ENCODE results near the gene KDM4E.
"Not testable (repeated sequence)": the region's sequence is repeated elsewhere in the genome, so short reads cannot be mapped to it uniquely, and the experiment has no call there.

KDM4E gene

DNA sequence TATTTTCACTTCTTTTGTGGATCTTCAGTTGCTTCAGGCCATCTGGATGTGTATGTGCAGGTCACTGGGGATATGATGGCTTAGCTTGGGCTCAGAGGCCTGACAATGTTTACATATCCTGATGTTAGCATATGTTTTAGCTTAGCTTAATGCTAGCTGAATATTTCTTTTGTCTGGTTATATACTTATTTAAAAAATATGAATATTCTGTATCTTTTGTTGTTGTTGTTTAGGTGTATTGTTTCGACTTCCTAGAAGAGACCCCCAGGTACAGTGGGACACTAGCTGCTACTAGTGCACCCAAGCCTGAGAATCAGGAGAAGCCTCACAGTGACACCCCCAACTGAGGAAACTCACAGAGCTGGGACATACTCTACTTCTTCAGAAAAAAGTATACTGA, at the start of gene KDM4E:
Gene KDM4E, plus strand, starts transcription at position 301 of the 400 bp plus-strand sequence. CDS start 300 bp downstream, outside the sequence.
- in situ Hi-C loops (cut with HindIII; ENCODE audit: low sequenced_read_pairs) = no loop called here

DNA sequence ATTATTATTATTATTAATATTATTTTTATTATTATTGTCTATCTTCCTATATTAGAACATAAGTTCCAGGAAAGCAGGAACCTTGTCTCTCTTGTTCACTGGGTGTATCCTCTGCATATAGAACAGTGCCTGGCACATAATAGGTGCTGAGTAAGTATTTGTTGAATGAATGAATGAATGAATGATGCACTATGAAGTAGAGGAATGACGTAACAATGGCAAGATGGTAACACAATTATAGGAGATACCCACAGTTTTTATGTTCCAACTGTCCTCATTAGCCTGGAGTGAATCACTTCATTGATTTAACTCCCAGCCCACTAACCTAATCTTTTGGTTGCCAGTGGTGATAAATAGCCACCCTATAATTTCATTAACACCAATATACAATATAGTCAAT, 49.5 kb upstream of the KDM4E start:
- in situ Hi-C loops (cut with HindIII; ENCODE audit: low sequenced_read_pairs) = no loop called here

GRCh38 chr11:94987378-94987777, 37.7 kb upstream of the KDM4E start:
- in situ Hi-C loops (cut with HindIII; ENCODE audit: low sequenced_read_pairs) = no loop called here

DNA sequence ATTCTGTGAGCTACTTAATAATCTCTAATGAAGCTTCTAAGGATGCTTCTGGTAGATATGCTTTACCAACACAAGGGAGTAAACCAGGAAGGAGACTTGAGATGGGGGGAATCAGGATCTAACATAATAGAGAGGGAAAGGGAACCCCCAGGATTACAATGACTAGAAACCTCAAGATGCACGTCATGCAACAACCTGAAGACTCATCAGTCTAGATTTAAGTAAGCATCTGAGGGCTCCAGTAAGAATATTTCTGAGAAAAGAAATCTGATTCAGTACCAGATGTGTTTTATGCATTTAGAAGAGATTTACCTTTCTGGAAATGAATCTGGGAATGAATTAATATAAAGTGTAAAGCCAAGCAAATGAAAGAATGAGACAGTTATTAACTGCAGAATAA, 36.3 kb upstream of the KDM4E start:
- in situ Hi-C loops (cut with HindIII; ENCODE audit: low sequenced_read_pairs) = no loop called here

- in situ Hi-C loops (cut with HindIII; ENCODE audit: low sequenced_read_pairs) = no loop called here
Observed at GRCh38 chr11:94993400-94993943, 31.6 kb upstream of the KDM4E start.

GRCh38 chr11:94997437-94997836, 27.6 kb upstream of the KDM4E start:
- in situ Hi-C loops (cut with HindIII; ENCODE audit: low sequenced_read_pairs) = no loop called here

DNA sequence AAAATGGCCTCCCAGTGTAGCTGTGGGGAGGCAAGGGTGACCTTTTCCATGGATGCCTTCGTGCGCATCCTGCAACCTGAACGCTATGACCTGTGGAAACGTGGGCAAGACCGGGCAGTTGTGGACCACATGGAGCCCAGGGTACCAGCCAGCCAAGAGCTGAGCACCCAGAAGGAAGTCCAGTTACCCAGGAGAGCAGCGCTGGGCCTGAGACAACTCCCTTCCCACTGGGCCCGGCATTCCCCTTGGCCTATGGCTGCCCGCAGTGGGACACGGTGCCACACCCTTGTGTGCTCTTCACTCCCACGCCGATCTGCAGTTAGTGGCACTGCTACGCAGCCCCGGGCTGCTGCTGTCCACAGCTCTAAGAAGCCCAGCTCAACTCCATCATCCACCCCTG, 26.8 kb upstream of the KDM4E start:
- in situ Hi-C loops (cut with HindIII; ENCODE audit: low sequenced_read_pairs) = no loop called here

- in situ Hi-C loops (cut with HindIII; ENCODE audit: low sequenced_read_pairs) = no loop called here
Observed at GRCh38 chr11:95003716-95004115, 21.3 kb upstream of the KDM4E start.

GRCh38 chr11:95005642-95006041, 19.4 kb upstream of the KDM4E start:
- in situ Hi-C loops (cut with HindIII; ENCODE audit: low sequenced_read_pairs) = no loop called here

DNA sequence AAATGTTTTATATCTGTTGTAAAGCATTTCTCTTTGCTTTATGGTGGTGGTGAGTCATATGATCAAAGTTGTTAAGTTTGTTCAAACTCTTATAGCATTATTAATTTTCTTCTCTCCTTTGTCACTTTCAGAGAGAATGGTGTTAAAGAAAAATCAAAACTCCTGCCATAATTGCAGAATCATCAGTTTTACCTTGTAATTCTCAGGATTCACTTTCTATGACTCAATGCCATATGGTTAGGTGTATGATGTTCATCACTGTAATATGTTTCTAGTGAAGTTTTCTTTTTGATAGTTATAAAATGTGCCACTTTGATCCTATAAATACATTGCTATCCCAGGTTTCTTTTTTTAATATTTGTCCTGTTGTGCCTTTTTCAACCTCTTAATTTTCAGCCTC, 13.7 kb upstream of the KDM4E start:
- in situ Hi-C loops (cut with HindIII; ENCODE audit: low sequenced_read_pairs) = no loop called here

DNA sequence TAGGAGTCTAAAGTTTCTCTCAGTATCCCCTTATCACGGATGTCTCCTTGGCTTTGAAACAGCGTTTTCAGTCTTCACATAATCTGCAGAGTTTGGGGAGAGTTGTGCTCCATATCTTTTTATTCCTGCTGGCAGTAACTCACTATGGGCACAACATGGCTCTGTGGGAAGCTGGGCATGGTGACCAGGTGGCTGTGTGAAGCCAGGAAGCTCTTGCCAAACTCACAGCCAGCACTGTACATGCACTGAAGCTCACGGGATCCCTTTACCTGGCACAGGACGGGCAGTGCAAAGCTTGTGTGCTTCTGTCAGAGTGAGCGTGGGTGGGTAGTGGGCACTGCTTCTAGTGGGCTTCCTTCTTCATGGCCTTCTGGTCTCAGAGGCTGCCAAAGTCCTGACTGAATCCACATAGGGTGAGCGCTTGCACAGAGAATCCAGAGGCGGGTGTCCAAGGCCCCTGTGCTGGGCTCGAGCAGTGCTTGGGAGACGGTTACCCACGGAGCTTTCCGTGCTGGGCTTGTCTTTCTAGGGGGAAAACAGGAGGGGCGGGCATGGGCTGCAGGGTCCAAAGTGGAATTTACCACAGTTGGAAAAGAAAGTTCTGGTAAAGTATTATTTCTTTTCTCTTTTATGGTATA, 10.8 kb upstream of the KDM4E start:
- in situ Hi-C loops (cut with HindIII; ENCODE audit: low sequenced_read_pairs) = no loop called here

DNA sequence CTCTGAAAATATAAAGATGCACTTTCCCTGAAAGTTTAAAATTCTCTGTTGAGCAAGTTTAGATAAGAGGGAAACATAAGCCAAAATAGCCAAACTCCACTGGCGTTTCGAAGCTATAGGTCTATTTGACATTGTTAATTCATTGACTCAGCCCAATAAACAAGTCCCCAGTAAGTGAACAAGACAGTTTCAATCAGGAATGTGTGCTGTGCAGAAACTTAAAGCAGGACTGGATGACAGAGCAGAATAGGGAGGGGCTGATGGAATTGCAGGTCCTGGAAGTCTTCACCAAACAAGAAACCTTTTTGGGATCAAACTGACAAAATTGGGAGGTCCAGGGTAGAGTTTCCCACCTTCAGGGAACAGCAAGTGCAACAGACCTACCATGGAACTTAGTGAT, 8.9 kb upstream of the KDM4E start:
- in situ Hi-C loops (cut with HindIII; ENCODE audit: low sequenced_read_pairs) = no loop called here

- in situ Hi-C loops (cut with HindIII; ENCODE audit: low sequenced_read_pairs) = not testable (repeated sequence)
Observed at GRCh38 chr11:95021468-95021867, 3.6 kb upstream of the KDM4E start.

GRCh38 chr11:95025594-95025993, 536 bp downstream of the KDM4E start:
- in situ Hi-C loops (cut with HindIII; ENCODE audit: low sequenced_read_pairs) = not testable (repeated sequence)

DNA sequence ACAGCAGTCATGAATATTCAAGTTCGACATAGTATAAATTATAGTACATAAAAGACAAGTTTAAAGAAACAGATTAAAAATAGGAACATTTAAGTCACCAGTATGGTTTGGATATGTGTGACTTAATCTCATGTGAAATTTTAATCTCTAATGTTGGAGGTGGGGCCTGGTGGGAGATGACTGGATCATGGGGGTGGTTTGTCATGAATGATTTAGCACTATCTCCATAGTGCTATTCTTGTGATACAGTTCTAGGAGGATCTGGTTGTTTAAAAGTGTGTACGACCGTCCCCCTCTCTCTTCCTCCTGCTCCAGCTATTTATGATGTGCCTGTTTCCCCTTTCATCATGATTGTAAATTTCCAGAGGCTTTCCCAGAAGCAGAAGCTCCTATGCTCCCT, 3.3 kb downstream of the KDM4E start:
- in situ Hi-C loops (cut with HindIII; ENCODE audit: low sequenced_read_pairs) = no loop called here

GRCh38 chr11:95033051-95033450, 8.0 kb downstream of the KDM4E start:
- in situ Hi-C loops (cut with HindIII; ENCODE audit: low sequenced_read_pairs) = no loop called here

GRCh38 chr11:95035316-95035715, 10.3 kb downstream of the KDM4E start:
- in situ Hi-C loops (cut with HindIII; ENCODE audit: low sequenced_read_pairs) = no loop called here

DNA sequence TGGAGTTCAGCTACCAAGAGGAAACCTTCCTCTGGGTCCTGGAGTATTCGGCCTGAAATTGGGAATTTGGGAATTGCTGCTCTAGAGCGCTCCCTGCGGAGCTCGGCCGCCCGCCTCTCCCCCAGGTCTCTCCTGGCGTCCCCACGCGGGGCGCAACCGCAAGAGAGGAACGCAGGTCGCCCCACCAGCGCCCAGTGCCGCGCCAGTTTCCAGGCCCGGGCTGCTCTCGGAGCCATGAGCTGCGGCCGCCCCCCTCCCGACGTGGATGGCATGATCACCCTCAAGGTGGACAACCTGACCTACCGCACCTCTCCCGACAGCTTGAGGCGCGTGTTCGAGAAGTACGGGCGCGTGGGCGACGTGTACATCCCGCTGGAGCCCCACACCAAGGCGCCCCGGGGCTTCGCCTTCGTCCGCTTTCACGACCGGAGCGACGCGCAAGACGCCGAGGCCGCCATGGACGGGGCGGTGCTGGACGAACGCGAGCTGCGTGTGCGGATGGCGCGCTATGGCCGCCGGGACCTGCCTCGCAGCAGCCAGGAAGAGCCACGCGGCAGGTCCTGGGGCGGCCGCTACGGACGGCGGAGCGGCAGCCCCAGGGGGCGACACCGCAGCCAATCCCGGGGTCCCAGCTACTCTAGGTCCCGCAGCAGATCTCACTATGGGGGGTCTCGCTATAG, 12.4 kb downstream of the KDM4E start:
- in situ Hi-C loops (cut with HindIII; ENCODE audit: low sequenced_read_pairs) = not testable (repeated sequence)

GRCh38 chr11:95042239-95042638, 17.2 kb downstream of the KDM4E start:
- in situ Hi-C loops (cut with HindIII; ENCODE audit: low sequenced_read_pairs) = no loop called here

DNA sequence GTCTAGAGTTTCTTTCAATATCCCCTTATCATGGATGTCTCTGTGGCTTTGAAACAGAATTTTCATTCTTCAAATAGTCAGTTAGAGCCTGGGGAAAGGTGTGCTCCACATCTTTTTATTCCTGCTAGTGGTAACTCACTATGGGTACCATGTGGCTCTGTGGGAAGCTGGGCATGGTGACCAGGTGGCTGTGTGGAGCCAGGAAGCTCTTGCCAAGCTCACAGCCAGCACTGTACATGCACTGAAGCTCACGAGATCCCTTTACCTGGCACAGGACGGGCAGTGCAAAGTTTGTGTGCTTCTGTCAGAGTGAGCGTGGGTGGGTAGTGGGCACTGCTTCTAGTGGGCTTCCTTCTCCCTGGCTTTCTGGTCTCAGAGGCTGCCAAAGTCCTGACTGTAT, 17.8 kb downstream of the KDM4E start:
- in situ Hi-C loops (cut with HindIII; ENCODE audit: low sequenced_read_pairs) = no loop called here

DNA sequence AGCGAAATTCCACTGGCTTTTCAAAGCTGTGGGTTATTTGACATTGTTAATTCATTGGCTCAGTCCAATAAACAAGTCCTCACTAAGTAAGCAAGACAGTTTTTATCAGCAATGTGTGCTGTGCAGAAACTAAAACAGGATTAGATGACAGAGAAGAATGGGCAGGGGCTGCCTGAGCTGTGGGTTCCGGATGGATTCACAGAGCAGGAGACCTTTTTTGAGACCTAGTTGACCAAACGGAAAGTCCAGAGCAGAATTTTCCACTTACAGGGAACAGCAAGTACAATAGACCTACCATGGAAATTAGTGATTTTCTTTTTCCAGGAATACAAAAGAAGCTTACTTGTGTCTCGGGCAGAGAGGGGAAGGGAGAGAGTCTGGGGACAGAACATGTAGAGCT, 19.0 kb downstream of the KDM4E start:
- in situ Hi-C loops (cut with HindIII; ENCODE audit: low sequenced_read_pairs) = no loop called here

GRCh38 chr11:95045812-95046211, 20.8 kb downstream of the KDM4E start:
- in situ Hi-C loops (cut with HindIII; ENCODE audit: low sequenced_read_pairs) = no loop called here

Measured in endothelial cell of hepatic sinusoid (primary cell).